ENCODE measurements around the gene ADCY2.

The ADCY2 gene

GRCh38 chr5:7850395-7851239, 454.7 kb downstream of the ADCY2 start, which contains the start of gene CFAP90 (continued):
- TF ChIP-seq INSM2 (tag by site-specific recombination; IDR thresholded peaks at IDR 0.05): no peak

- ChIA-PET POLR2A (interaction anchor here (2.4 kb wide), 1 partner anchor 18 kb away, joined by 14 read pairs; the partner anchor contains the start of genes FASTKD3 and MTRR), CTCF (interaction anchor here (0.6 to 1.4 kb wide), 6 partner anchors 10 to 1086 kb away, joined by 3 to 11 read pairs (median 4); no protein-coding TSS in a partner anchor)
- Histone ChIP-seq H3K27ac (ENCODE audit: extremely low read depth, low read depth, low read length) (no peak overlapping the region), H3K36me3 (ENCODE audit: control insufficient read depth in 2 of 2, insufficient read depth in 1 of 2, low read length in 2 of 2) (no peaks in the 10 kb centered on the region), H3K4me1 (ENCODE audit: control insufficient read depth, insufficient read depth, low read length) (no peaks in the 10 kb centered on the region), H3K9me3 (ENCODE audit: control insufficient read depth, insufficient read depth, low read depth, low read length) (no peaks in the 10 kb centered on the region; the same call in 1 of the 2 replicates), H3K4me3 (ENCODE audit: low read depth, low read length) (peak overlapping the region; percentile 65)
- TF ChIP-seq ZBTB6 (tag by site-specific recombination; IDR thresholded peaks at IDR 0.05) (peak; percentile 90), ZNF157 (tag by site-specific recombination; IDR thresholded peaks at IDR 0.05) (no peak), SP2 (tag by site-specific recombination; IDR thresholded peaks at IDR 0.05) (peak; percentile 26; the same call in 1 of the 2 replicates), ZBTB20 (tag by site-specific recombination; IDR thresholded peaks at IDR 0.05) (peak; percentile 14; the same call in 1 of the 2 replicates), MZF1 (tag by site-specific recombination; IDR thresholded peaks at IDR 0.05; ENCODE audit: borderline replicate concordance) (no peak), TRIM28 (IDR thresholded peaks at IDR 0.05; ENCODE audit: borderline replicate concordance, low read length) (peak; percentile 33; the same call in 1 of the 2 replicates), SETDB1 (IDR thresholded peaks at IDR 0.05; ENCODE audit: insufficient read length, low read length) (peak; percentile 30)
- TF ChIP-seq, protein P1, sequence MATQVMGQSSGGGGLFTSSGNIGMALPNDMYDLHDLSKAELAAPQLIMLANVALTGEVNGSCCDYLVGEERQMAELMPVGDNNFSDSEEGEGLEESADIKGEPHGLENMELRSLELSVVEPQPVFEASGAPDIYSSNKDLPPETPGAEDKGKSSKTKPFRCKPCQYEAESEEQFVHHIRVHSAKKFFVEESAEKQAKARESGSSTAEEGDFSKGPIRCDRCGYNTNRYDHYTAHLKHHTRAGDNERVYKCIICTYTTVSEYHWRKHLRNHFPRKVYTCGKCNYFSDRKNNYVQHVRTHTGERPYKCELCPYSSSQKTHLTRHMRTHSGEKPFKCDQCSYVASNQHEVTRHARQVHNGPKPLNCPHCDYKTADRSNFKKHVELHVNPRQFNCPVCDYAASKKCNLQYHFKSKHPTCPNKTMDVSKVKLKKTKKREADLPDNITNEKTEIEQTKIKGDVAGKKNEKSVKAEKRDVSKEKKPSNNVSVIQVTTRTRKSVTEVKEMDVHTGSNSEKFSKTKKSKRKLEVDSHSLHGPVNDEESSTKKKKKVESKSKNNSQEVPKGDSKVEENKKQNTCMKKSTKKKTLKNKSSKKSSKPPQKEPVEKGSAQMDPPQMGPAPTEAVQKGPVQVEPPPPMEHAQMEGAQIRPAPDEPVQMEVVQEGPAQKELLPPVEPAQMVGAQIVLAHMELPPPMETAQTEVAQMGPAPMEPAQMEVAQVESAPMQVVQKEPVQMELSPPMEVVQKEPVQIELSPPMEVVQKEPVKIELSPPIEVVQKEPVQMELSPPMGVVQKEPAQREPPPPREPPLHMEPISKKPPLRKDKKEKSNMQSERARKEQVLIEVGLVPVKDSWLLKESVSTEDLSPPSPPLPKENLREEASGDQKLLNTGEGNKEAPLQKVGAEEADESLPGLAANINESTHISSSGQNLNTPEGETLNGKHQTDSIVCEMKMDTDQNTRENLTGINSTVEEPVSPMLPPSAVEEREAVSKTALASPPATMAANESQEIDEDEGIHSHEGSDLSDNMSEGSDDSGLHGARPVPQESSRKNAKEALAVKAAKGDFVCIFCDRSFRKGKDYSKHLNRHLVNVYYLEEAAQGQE (tag by site-specific recombination; IDR thresholded peaks at IDR 0.05): peak; percentile 35; the same call in 1 of the 2 replicates
Measured at GRCh38 chr5:7851240-7851592, 455.3 kb downstream of the ADCY2 start.

- Histone ChIP-seq H3K36me3 (ENCODE audit: control insufficient read depth in 2 of 2, insufficient read depth in 1 of 2, low read length in 2 of 2) (no peaks in the 10 kb centered on the region), H3K4me3 (ENCODE audit: low read depth, low read length) (no peak overlapping the region), H3K4me1 (ENCODE audit: control insufficient read depth, insufficient read depth, low read length) (no peaks in the 10 kb centered on the region), H3K9me3 (ENCODE audit: control insufficient read depth, insufficient read depth, low read depth, low read length) (no peaks in the 10 kb centered on the region; the same call in 1 of the 2 replicates), H3K27ac (ENCODE audit: extremely low read depth, low read depth, low read length) (no peak overlapping the region)
- CTCF ChIA-PET: interaction anchor here (0.5 to 1.4 kb wide), 7 partner anchors 9 to 1086 kb away, joined by 3 to 11 read pairs (median 3); partner anchors contain the start of genes FASTKD3 and MTRR
- POLR2A ChIA-PET: interaction anchor here (2.4 kb wide), 1 partner anchor 17 kb away, joined by 14 read pairs; the partner anchor contains the start of genes FASTKD3 and MTRR
- TF ChIP-seq ATF2 (tag by site-specific recombination; IDR thresholded peaks at IDR 0.05; ENCODE audit: low read depth) (no peak), GFI1B (tag by site-specific recombination; IDR thresholded peaks at IDR 0.05) (no peak), ZNF18 (tag by site-specific recombination; IDR thresholded peaks at IDR 0.05) (no peak), FEZF1 (tag by site-specific recombination; IDR thresholded peaks at IDR 0.05) (no peak)
- TF ChIP-seq, protein P2, sequence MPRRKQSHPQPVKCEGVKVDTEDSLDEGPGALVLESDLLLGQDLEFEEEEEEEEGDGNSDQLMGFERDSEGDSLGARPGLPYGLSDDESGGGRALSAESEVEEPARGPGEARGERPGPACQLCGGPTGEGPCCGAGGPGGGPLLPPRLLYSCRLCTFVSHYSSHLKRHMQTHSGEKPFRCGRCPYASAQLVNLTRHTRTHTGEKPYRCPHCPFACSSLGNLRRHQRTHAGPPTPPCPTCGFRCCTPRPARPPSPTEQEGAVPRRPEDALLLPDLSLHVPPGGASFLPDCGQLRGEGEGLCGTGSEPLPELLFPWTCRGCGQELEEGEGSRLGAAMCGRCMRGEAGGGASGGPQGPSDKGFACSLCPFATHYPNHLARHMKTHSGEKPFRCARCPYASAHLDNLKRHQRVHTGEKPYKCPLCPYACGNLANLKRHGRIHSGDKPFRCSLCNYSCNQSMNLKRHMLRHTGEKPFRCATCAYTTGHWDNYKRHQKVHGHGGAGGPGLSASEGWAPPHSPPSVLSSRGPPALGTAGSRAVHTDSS (tag by site-specific recombination; IDR thresholded peaks at IDR 0.05): no peak
Measured at GRCh38 chr5:7851617-7852289, 455.8 kb downstream of the ADCY2 start.

Measured in HEK293 (cell line).